Keratinocyte (primary cell): ENCODE results near the gene DENND1A.

Experiments
- CTCF ChIP-seq, 3 experiments: IDR thresholded peaks in 1 of 3; conservative IDR thresholded peaks in 1 of 3; optimal IDR thresholded peaks in 1 of 3; 2 replicates in 2 of 3; 3 replicates in 1 of 3; pipeline versions ENCODE3 to v1.5.1; 2011; ENCODE audit warnings: low read length in 3 of 3, mild to moderate bottlenecking in 3 of 3, moderate library complexity in 2 of 3, control low read depth in 1 of 3, inconsistent platforms in 1 of 3; ENCODE audit not compliant: insufficient read depth in 2 of 3; ENCODE audit errors: extremely low read depth in 1 of 3
- EZH2 ChIP-seq: IDR thresholded peaks from one replicate; pipeline ENCODE4 v1.6.1; 2012; ENCODE audit warnings: inconsistent platforms, mild to moderate bottlenecking, low read length, moderate library complexity

- TF ChIP-seq EZH2 (no peak), CTCF (optimal IDR thresholded peaks at IDR 0.05 in 1 of 3, IDR thresholded peaks at IDR 0.05 in 1 of 3, conservative IDR thresholded peaks at IDR 0.05 in 1 of 3; ENCODE audit: extremely low read depth in 1 of 3, insufficient read depth in 2 of 3, low read length in 3 of 3) (no peak)
Observed at GRCh38 chr9:123697686-123698085, 232.2 kb downstream of the DENND1A start.
